K562 (cell line): Measurements from ENCODE around the gene LDB2. TPM values are rescaled to one million over a fixed set of nuclear protein-coding genes. Genes with fewer than 3 reads are reported as not detected.

Experiments used
- ATAC-seq: fragments of 200-7000 bp; cut with Tn5 transposase; 3 replicates; pipeline ENCODE4 v1.9.1; 2020; ENCODE audit warnings: moderate library complexity
- BruUV-seq: library from RNA; stranded (reverse); fragments of 400-500 nt; replicated peaks from 2 replicates; lab custom pipeline; 2021; lab: Mats Ljungman, UMichigan
- CTCF ChIA-PET: fragments of 300-600 bp; formaldehyde crosslinking; extraction: SDS; loops from one replicate; lab custom pipeline; 2021; ENCODE audit warnings: low intra/inter-chr PET ratio; lab: Yijun Ruan, JAX
- POLR2A ChIA-PET: fragments of 300-600, 350-650 bp; sonication (Branson Sonifier 250); formaldehyde crosslinking; extraction: SDS; loops from one replicate; lab custom pipeline; 2021; ENCODE audit warnings: antibody characterized with exemption, inconsistent platforms; lab: Yijun Ruan, JAX
- DNase-seq, 4 experiments: peaks; one replicate each; pipeline versions ENCODE4 v3.0.0 to v3.0.0-alpha.2; 2011 to 2018; ENCODE audit warnings: low spot score in 3 of 4, mixed read lengths in 3 of 4; ENCODE audit errors: extremely low read depth in 1 of 4
- FAIRE-seq: peaks from 2 replicates; lab custom pipeline; 2011; peaks lifted over from hg19 to GRCh38; lab: Jason Lieb, UNC
- H2AFZ ChIP-seq: 2 replicates; pipeline ENCODE4 v1.6.0; 2011; ENCODE audit warnings: low read depth, low read length, control low read depth, inconsistent platforms
- H3K27ac ChIP-seq: fragments of 200-600 bp; 3 replicates; pipeline ENCODE4 v1.8.0; 2011; ENCODE audit warnings: low read depth, mild to moderate bottlenecking, control low read depth, inconsistent platforms, low read length, moderate library complexity, mixed read lengths; ENCODE audit errors: extremely low read depth
- H3K27me3 ChIP-seq, 2 experiments: fragments of 300-600 bp in 1 of 2; 2 replicates in 1 of 2; 3 replicates in 1 of 2; pipeline versions ENCODE4 v1.6.0 to v1.8.0; 2011; ENCODE audit warnings: inconsistent platforms in 2 of 2, low read length in 2 of 2, mild to moderate bottlenecking in 1 of 2, mixed read lengths in 1 of 2, moderate library complexity in 1 of 2; ENCODE audit not compliant: control insufficient read depth in 2 of 2, insufficient read depth in 2 of 2
- H3K36me3 ChIP-seq: fragments of 300-600 bp; 3 replicates; pipeline ENCODE4 v1.8.0; 2011; ENCODE audit warnings: mild to moderate bottlenecking, low read length, inconsistent platforms; ENCODE audit not compliant: control insufficient read depth, insufficient read depth
- H3K4me1 ChIP-seq, 2 experiments: fragments of 200-600 bp in 1 of 2; replicated peaks in 1 of 2; 2 replicates in 1 of 2; 3 replicates in 1 of 2; pipeline versions ENCODE4 v1.5.1 to v1.8.0; 2011; ENCODE audit warnings: inconsistent platforms in 2 of 2, low read length in 2 of 2, mild to moderate bottlenecking in 1 of 2, mixed read lengths in 1 of 2, moderate library complexity in 1 of 2; ENCODE audit not compliant: control insufficient read depth in 2 of 2, insufficient read depth in 2 of 2
- H3K4me2 ChIP-seq: 2 replicates; pipeline ENCODE4 v1.6.1; 2011; ENCODE audit warnings: low read length, control low read depth, inconsistent platforms, mixed read lengths; ENCODE audit not compliant: insufficient read depth
- H3K4me3 ChIP-seq: fragments of 200-600 bp; sonication (generic), shearing (Covaris generic); 2 replicates; pipeline ENCODE4 v1.5.1; 2016; ENCODE audit warnings: control low read depth, inconsistent platforms
- H3K79me2 ChIP-seq: fragments of 200-600 bp; 3 replicates; pipeline ENCODE4 v1.8.0; 2011; ENCODE audit warnings: low read length, inconsistent platforms; ENCODE audit not compliant: control insufficient read depth, insufficient read depth
- H3K9ac ChIP-seq, 2 experiments: 2 replicates each; pipeline versions ENCODE4 v1.6.0 to v1.6.1; 2011; ENCODE audit warnings: low read depth in 2 of 2, low read length in 2 of 2, control low read depth in 1 of 2, inconsistent platforms in 1 of 2, mild to moderate bottlenecking in 1 of 2, mixed read lengths in 1 of 2; ENCODE audit not compliant: insufficient read depth in 1 of 2
- H3K9me1 ChIP-seq: one replicate; pipeline ENCODE4 v1.6.0; 2011; ENCODE audit warnings: inconsistent platforms, mild to moderate bottlenecking, low read length, moderate library complexity; ENCODE audit not compliant: control insufficient read depth, insufficient read depth
- H3K9me3 ChIP-seq: replicated peaks from 2 replicates; pipeline ENCODE4 v1.5.1; 2011; ENCODE audit warnings: low read depth, low read length, inconsistent platforms; ENCODE audit not compliant: control insufficient read depth, insufficient read depth
- H4K20me1 ChIP-seq: replicated peaks from 2 replicates; pipeline ENCODE4 v1.6.1; 2011; ENCODE audit warnings: low read length, inconsistent platforms, mixed read lengths; ENCODE audit not compliant: control insufficient read depth, insufficient read depth
- ATF6 ChIP-seq: sonication (generic); formaldehyde crosslinking; IDR thresholded peaks from 2 replicates; pipeline ENCODE4 v1.4.0; 2020; ENCODE audit warnings: mild to moderate bottlenecking, missing genetic modification reagents
- CEBPG ChIP-seq, 3 experiments: fragments of 200-800 bp in 1 of 3; sonication (Bioruptor generic) in 1 of 3; sonication (generic) in 1 of 3; formaldehyde crosslinking in 1 of 3; IDR thresholded peaks in 2 of 3; conservative IDR thresholded peaks in 1 of 3; 2 replicates each; pipeline versions ENCODE4 v1.6.1 to v1.8.0; 2016 to 2022; ENCODE audit warnings: missing compliant biosample characterization in 2 of 3, missing genetic modification characterization in 2 of 3, mild to moderate bottlenecking in 1 of 3, missing genetic modification reagents in 1 of 3
- CHAMP1 ChIP-seq: fragments of 450-650 bp; IDR thresholded peaks from 2 replicates; pipeline ENCODE4 v1.6.1; 2016; ENCODE audit warnings: mild to moderate bottlenecking
- EP400 ChIP-seq: fragments of 450-650 bp; IDR thresholded peaks from 2 replicates; pipeline ENCODE4 v1.6.1; 2017; ENCODE audit warnings: antibody characterized with exemption, mild to moderate bottlenecking, moderate library complexity
- FOS ChIP-seq: IDR thresholded peaks from 3 replicates; pipeline ENCODE4 v1.6.1; 2011; ENCODE audit not compliant: insufficient read length; ENCODE audit errors: extremely low read depth
- FUS ChIP-seq: fragments of 200-400 bp; formaldehyde crosslinking; optimal IDR thresholded peaks from 2 replicates; pipeline ENCODE3; 2017; ENCODE audit warnings: low read depth, low read length
- HNRNPK ChIP-seq: fragments of 200-400 bp; formaldehyde crosslinking; IDR thresholded peaks from one replicate; pipeline ENCODE4 v1.6.1; 2018; ENCODE audit warnings: mild to moderate bottlenecking, low read depth, low read length; ENCODE audit not compliant: poor library complexity, severe bottlenecking
- SLC30A9 ChIP-seq: fragments of 250-450 bp; sonication (Bioruptor Pico); IDR thresholded peaks from 2 replicates; pipeline ENCODE4 v1.8.0; 2022; ENCODE audit warnings: mild to moderate bottlenecking, moderate library complexity
- SP2 ChIP-seq: IDR thresholded peaks from 2 replicates; pipeline ENCODE4 v1.6.1; 2011; ENCODE audit warnings: mild to moderate bottlenecking, low read depth, low read length, moderate library complexity; ENCODE audit not compliant: poor library complexity, severe bottlenecking; ENCODE audit errors: extremely low read depth
- SRSF1 ChIP-seq: fragments of 200-400 bp; formaldehyde crosslinking; IDR thresholded peaks from 2 replicates; pipeline ENCODE4 v1.6.1; 2017; ENCODE audit warnings: mild to moderate bottlenecking, low read depth, low read length, moderate library complexity
- TAF1 ChIP-seq: IDR thresholded peaks from 2 replicates; pipeline ENCODE4 v1.6.1; 2011; ENCODE audit warnings: mild to moderate bottlenecking, low read length, moderate library complexity; ENCODE audit not compliant: insufficient read depth, control insufficient read depth, severe bottlenecking; ENCODE audit errors: extremely low read depth
- TRIM24 ChIP-seq, 2 experiments: fragments of 450-650 bp; IDR thresholded peaks; 2 replicates each; pipeline ENCODE4 v1.6.1; 2016
- XRCC4 ChIP-seq: IDR thresholded peaks from one replicate; pipeline ENCODE4 v1.6.1; 2011; ENCODE audit not compliant: insufficient read depth, insufficient read length; ENCODE audit errors: extremely low read depth
- ZFP1 ChIP-seq: fragments of 450-650 bp; formaldehyde crosslinking; IDR thresholded peaks from 2 replicates; pipeline ENCODE4 v1.4.0; 2020; ENCODE audit warnings: mild to moderate bottlenecking, mixed read lengths
- WGBS: fragments of 100-300 bp; shearing (Covaris generic); methylation state at CpG from one replicate; pipeline ENCODE4 v1.1.6; 2016; ENCODE audit warnings: low coverage, mixed read lengths; ENCODE audit not compliant: insufficient coverage; ENCODE audit errors: missing lambda C conversion rate; 5-methylcytosine and 5-hydroxymethylcytosine counted together
- in situ Hi-C: fragments of 300-500 bp; cut with MboI; formaldehyde crosslinking; loops from 4 replicates; pipeline ENCODE4 v1.15.0; 2018; ENCODE audit warnings: inconsistent platforms, mixed read lengths
- intact Hi-C: fragments of 100-400 bp; cut with micrococcal nuclease; formaldehyde crosslinking; loops from 2 replicates; pipeline ENCODE4 v1.14.2; 2022
- polyA plus RNA-seq, 8 experiments: library from polyadenylated mRNA; depleted of rRNA in 4 of 8; stranded (reverse) in 5 of 8; unstranded in 3 of 8; fragments of >200 nt; fragmentation: Nextera tagmentation in 2 of 8; fragmentation: Illumina TruSeq in 1 of 8; extraction: Ambion mirVana in 2 of 8; extraction: Trizol in 1 of 8; gene quantifications; 2 replicates each; pipeline versions ENCODE4 v1.2.1 to v1.2.3, GENCODE V29; 2011 to 2014; ENCODE audit warnings: inconsistent platforms in 1 of 8, missing spikeins in 1 of 8
- total RNA-seq, 7 experiments: library from RNA; depleted of rRNA in 6 of 7; stranded (reverse); fragments of >200 nt in 6 of 7; fragmentation: Illumina TruSeq in 2 of 7; extraction: Trizol in 2 of 7; gene quantifications; 2 replicates each; pipeline versions ENCODE4 v1.2.1 to v1.2.3, GENCODE V29; 2011 to 2021; ENCODE audit warnings: low replicate concordance in 1 of 7
- TF ChIP-seq, protein P1 (sequence below): fragments of 250-450 bp; sonication (Bioruptor Pico); IDR thresholded peaks from 2 replicates; pipeline ENCODE4 v1.8.0; 2022; ENCODE audit warnings: moderate library complexity, mild to moderate bottlenecking, inconsistent platforms

Gene LDB2
- total and polyA plus RNA-seq, 9 of the 15 experiments (the other 6 are each of a cell fraction or from before 2014, with no cell fraction given): 0.10 to 0.20 TPM; not detected in 7

- no peak overlapping the region for H3K4me2 ChIP-seq
- no peak for TF ChIP-seq HNRNPK
- TF ChIP-seq EP400: no peak
- TF ChIP-seq TAF1: no peak
- TF ChIP-seq FOS: no peak
- TF ChIP-seq, protein P1, sequence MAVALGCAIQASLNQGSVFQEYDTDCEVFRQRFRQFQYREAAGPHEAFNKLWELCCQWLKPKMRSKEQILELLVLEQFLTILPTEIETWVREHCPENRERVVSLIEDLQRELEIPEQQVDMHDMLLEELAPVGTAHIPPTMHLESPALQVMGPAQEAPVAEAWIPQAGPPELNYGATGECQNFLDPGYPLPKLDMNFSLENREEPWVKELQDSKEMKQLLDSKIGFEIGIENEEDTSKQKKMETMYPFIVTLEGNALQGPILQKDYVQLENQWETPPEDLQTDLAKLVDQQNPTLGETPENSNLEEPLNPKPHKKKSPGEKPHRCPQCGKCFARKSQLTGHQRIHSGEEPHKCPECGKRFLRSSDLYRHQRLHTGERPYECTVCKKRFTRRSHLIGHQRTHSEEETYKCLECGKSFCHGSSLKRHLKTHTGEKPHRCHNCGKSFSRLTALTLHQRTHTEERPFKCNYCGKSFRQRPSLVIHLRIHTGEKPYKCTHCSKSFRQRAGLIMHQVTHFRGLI (CRISPR knock-in tag): no peak
- TF ChIP-seq SRSF1: no peak
- TF ChIP-seq ZFP1 (CRISPR knock-in tag): no peak
- no peak for TF ChIP-seq CEBPG (CRISPR knock-in tag; IDR thresholded peaks at IDR 0.05)
- no peak for TF ChIP-seq CEBPG (tag; conservative IDR thresholded peaks at IDR 0.05 in 1 of 2, IDR thresholded peaks at IDR 0.05 in 1 of 2)
- no peak for TF ChIP-seq CHAMP1
- no peak for TF ChIP-seq TRIM24 (IDR thresholded peaks at IDR 0.05)
- no peak for TF ChIP-seq FUS
- no peak for TF ChIP-seq SLC30A9 (CRISPR knock-in tag)
- TF ChIP-seq ATF6: no peak
- no peak for TF ChIP-seq XRCC4
- TF ChIP-seq SP2: no peak
Observed at GRCh38 chr4:16692524-16692923, 205.9 kb downstream of the LDB2 start.

More at GRCh38 chr4:16692524-16692923, 205.9 kb downstream of the LDB2 start:
- H2AFZ ChIP-seq: no peak overlapping the region
- 0% methylated on average over 2 of the region's 2 CpGs for whole genome bisulfite sequencing
- in situ Hi-C loops (no loop called here), intact Hi-C loops (no loop called here)
- H4K20me1 ChIP-seq: no peaks in the 10 kb centered on the region
- H3K4me3 ChIP-seq: no peak overlapping the region
- POLR2A ChIA-PET: no interaction called here
- H3K9ac ChIP-seq: no peak overlapping the region
- no peaks in the 10 kb centered on the region for H3K4me1 ChIP-seq
- H3K36me3 ChIP-seq: no peaks in the 10 kb centered on the region
- FAIRE-seq (no peak), DNase-seq (no peak), ATAC-seq (no peak)
- H3K9me1 ChIP-seq: no peaks in the 10 kb centered on the region
- no peaks in the 10 kb centered on the region for H3K9me3 ChIP-seq
- peaks cover 0 to 4% of the 10 kb centered on the region in 2 experiments; a peak in 2 of 5 replicates for H3K27me3 ChIP-seq
- no TSS peak for BruUV-seq
- CTCF ChIA-PET: no interaction called here
- no peak overlapping the region for H3K27ac ChIP-seq
- no peaks in the 10 kb centered on the region for H3K79me2 ChIP-seq
